DMS153 treated with DMSO at 0.1 percent for 48 hours (cell line): Measurements from ENCODE around the gene SPEF2.
"Not testable (repeated sequence)": the region's sequence is repeated elsewhere in the genome, so short reads cannot be mapped to it uniquely, and the experiment has no call there.

Source experiments
- DNase-seq: peaks from one replicate; lab custom pipeline; 2025; ENCODE audit not compliant: unreplicated experiment; lab: John Stamatoyannopoulos, UW

Gene SPEF2

DNA sequence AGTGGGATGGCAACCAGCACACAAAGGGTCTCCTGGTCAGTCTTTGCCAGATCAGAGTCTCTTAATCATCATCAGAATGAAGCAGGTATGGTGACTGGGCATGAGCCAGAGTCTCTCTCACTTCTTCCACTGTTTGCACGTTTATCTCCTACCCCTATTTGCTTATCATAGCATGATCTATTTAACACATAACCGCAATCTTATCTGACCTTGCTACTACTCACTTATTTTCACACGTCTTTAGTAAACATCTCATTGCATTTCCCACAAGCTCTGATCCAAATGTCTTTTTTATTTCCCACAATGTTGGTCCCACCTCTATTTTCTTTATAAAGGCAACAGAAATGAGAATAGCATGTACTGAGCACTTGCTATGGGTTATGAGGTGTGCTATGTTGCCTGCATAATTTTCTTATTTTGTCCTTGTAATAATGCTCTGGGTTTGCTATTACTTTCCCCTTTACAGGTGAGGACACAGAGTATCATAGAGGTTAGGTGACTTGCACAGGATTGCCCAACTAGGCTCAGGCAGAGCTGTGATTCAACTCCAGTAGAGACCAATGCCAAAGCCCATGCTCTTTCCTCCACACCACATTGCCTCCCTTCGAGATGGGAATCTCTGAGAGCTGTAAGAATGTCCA is 199.3 kb downstream of the SPEF2 start:
- DNase-seq: no peak

DNA sequence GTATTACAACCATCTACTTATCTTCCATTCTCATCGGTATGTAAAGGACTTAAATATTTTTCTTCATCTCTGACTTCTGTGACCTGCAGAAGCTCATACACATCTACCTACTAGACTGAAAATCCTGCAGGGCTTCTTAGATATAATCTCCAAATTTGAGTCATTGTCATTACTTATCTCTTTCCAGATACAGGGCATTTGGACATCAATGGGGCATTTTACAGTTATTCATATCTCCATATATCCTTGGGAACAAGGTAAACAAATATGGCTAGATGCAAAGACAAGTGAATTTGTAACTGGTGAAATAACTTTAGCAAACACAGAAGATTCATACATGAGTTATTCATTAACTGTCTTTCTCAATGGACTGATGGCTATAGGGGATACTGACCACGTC is 201.4 kb downstream of the SPEF2 start:
- DNase-seq: no peak

- DNase-seq: no peak
Observed at GRCh38 chr5:35819668-35820067, 202.0 kb downstream of the SPEF2 start.

DNA sequence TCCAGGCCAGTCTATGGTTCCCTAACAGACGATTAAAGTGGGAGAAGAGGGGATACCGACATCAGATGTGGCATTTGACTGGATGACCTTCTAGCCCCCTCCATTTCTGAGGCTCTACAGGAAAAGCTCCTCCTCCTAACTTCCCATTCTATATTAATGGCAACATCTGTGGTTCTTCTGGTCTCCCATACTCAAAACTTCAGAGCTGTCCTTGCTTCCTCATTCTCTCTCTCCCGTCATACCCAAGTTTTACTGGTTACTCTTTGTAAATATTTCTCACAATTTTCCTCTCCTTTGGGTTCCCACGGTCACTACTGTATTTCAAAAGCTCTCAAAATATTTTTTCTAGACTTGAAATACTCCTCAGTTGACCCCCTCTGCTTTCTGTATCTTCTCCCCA is 203.1 kb downstream of the SPEF2 start:
- DNase-seq: no peak

DNA sequence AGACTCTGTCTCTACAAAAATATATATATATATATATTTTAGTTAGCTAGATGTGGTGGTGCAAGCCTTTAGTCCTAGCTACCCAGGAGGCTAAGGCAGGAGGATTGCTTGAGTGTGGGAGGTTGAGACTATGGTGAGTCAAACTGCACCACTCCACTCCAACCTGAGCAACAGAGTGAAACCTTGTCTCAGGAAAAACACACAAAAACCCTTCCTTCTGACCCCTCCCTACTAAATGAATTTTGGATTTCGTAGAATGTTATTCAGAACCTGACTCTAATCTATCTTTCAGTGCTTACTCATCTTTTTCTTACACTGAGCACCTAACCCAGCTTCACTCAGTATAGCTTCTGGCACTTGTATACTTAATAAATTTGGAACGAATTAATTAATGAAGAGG is 203.8 kb downstream of the SPEF2 start:
- DNase-seq: no peak

DNA sequence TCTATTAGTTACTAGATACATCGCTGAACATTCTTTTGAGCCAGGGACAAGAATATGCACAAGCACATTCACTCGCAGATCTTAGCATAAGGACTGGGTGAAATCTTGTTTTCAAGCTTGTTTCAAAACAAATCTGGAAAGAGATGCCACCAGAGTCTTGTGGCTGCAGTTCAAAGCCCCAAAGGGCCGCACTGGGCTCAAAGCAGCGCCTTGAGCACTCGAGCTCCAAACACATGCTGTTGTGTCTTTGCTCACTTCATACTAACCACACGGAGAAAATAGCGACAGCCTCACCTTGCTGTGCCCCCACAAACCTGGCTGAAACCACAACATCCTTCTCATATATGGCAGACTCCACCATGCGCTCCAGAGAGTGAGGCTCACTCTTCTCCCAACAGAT is 204.8 kb downstream of the SPEF2 start:
- DNase-seq: no peak

DNA sequence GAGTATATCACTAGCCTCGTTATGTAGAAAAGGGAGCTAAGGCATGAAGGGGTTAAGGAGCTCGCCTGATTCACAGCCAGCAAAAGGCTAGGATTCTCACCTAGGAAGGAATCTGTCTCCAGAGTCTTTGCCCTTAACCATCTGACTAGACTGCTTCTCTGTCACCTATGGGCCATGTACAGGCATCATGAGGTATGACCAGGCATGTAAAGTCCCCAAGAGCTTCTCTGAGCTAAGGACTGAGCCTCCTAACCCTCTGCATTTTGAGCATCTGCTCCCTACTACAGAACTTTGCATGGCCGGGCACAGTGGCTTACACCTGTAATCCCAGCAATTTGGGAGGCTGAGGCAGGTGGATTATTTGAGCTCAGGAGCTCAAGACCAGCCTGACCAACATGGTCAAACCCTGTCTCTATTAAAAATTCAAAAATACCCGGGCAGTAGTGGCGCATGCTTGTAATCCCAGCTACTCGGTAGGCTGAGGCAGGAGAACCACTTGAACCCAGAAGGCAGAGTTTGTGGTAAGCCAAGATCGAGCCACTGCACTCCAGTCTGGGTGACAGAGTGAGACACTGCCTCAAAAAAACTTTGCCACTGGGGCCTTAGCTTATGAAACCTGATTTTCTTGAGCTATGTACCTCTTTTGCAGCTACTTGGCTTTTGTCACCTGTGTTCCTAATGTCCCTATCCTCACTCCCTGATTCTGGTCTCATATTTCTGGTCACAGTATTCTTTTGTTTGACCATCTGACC is 205.9 kb downstream of the SPEF2 start:
- no peak for DNase-seq

- DNase-seq: no peak
Observed at GRCh38 chr5:35826056-35826455, 208.4 kb downstream of the SPEF2 start.

DNA sequence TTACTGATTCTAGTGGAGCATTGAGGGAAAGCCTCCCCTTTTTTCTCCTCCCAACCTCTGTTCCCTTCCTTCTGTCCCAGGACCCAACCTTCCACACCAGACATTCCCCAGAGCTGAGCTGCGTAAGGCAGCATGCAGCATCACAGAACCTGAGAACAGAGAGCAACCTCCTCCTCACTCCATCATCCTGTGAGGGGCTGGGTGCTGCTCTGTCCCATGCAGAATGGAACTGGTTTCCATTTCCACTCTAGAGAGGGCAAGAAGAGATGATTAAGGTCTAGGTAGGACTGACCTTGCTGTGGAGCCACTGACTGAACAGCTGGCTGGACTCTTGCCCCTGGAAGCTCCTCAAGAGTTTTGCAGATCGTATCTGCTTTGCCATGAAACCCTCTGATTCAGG is 208.9 kb downstream of the SPEF2 start:
- DNase-seq: no peak

GRCh38 chr5:35828082-35828598 is 210.5 kb downstream of the SPEF2 start:
- DNase-seq: no peak

- no peak for DNase-seq
Observed at GRCh38 chr5:35830587-35830986, 212.9 kb downstream of the SPEF2 start.

DNA sequence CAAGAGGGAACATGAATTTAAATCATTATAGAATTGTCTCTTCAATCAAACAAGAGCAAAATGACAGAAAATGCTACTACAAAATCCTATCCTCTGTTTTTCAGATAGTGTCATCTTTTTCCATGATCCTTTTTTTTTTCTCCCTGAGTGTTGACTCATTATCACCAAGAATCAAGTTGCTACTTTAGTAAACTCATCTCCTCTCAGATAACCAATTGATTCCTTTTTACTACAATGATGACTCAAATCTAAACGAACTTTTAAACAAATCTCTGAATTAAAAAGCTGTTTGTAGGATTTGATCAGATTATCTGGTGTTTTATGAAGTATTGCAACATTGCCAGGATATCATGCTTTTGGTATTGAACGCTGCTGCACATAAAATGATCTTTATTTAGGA is 215.1 kb downstream of the SPEF2 start:
- DNase-seq: no peak

- no peak for DNase-seq
Observed at GRCh38 chr5:35833224-35833623, 215.6 kb downstream of the SPEF2 start.

DNA sequence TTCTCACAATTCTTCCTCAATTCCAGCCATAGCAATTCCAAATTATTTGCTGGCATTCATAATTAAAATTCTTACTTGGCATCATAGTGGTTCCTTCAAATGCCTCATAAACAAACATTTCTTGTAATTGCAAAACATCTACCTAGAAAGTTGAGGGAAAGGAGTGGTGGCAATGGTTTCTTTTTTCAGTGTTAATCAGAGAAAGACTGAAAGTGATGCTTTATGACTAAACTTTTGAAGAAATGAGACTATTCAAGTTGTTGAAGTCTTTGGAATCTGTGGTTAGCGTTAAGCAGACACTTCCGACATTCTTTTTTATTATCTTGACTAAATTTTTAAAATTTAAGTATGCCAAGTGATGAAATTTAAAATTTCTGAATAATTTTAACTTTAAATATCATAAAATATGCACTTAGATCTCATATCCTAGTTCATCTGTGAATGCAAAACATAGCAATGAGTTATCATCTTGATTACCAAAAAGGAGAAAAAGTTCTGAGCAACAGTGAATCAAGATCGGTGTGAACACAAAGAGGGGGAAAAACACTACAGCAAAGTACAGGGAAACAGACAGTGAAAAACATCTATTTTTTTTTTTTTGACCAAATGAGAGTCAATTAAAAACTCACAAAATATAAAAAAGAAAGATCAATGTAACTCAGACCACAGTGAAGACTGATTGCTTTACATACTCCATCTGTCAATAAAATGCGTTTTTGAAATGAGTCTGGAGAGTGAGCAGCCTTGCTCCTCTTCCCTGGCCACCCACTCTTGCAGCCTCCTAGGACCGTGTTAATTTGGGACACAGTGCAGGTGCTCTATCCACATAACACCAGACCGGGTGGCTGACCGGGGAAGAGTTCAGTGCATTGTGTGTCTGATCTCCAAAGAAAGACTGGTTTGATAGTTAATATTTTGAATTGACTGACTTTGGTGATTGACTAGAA is 218.4 kb downstream of the SPEF2 start:
- DNase-seq: no peak

GRCh38 chr5:35838370-35839042 is 220.8 kb downstream of the SPEF2 start:
- DNase-seq: no peak

- no peak for DNase-seq
Observed at GRCh38 chr5:35842856-35843255, 225.2 kb downstream of the SPEF2 start.

- DNase-seq: not testable (repeated sequence)
Observed at GRCh38 chr5:35845508-35845907, 227.8 kb downstream of the SPEF2 start.

DNA sequence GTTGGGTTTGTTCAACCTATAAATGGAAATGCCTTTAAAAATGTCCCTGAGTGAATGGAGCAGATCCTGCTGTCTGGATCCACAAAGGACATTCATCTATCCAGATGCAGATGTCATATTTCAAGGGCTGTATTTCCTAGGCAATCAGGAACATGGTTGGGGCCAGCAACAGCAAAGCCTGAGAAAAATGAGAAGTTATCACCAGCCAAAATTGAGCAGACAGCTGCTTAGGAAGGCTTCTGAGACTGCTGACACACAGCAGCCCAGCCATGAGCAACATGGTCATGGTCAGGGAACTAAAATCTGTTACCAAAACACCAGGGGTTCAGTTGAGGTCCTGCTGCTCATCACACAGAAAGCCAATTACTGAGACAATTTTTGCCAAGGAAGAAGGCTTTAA is 229.8 kb downstream of the SPEF2 start:
- DNase-seq: no peak

DNA sequence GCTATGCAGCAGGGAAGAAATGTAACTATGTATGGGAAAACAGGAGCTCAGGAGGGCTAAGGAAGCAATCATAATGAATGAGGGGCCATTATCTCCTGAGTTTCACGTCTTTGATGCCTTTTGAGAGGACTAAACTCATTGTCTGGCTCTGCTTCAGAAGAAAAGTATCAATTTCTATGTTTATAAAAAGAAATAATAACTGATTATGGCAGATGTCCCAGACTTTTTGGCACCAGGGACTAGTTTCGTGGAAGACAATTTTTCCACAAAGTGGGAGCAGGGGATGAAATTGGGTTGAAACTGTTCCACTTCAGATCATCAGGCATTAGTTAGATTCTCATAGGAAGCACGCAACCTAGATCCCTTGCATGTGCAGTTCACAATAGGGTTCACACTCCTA is 230.3 kb downstream of the SPEF2 start:
- no peak for DNase-seq

GRCh38 chr5:35849860-35850259 is 232.2 kb downstream of the SPEF2 start:
- DNase-seq: no peak
